HS-27A (cell line): ENCODE results near the gene ASPSCR1.

Experiments
- DNase-seq: peaks from one replicate; pipeline ENCODE4 v3.0.0-alpha.2; 2012; ENCODE audit warnings: low read depth, missing footprints

Gene ASPSCR1

GRCh38 chr17:82041144-82041814, 63.9 kb downstream of the ASPSCR1 start:
- no peak for DNase-seq

- no peak for DNase-seq
Measured at GRCh38 chr17:82042649-82043048, 65.2 kb downstream of the ASPSCR1 start.

GRCh38 chr17:82043507-82043906, 66.1 kb downstream of the ASPSCR1 start:
- no peak for DNase-seq

- no peak for DNase-seq
Measured at GRCh38 chr17:82045936-82046484, 68.6 kb downstream of the ASPSCR1 start.

- DNase-seq, result no peak
Measured at GRCh38 chr17:82046903-82047302, 69.5 kb downstream of the ASPSCR1 start.

GRCh38 chr17:82047379-82047778, 70.0 kb downstream of the ASPSCR1 start:
- no peak for DNase-seq

- no peak for DNase-seq
Measured at GRCh38 chr17:82047914-82048570, 70.6 kb downstream of the ASPSCR1 start.

- DNase-seq, result no peak
Measured at GRCh38 chr17:82048571-82048971, 71.1 kb downstream of the ASPSCR1 start.

- no peak for DNase-seq
Measured at GRCh38 chr17:82049106-82049505, 71.7 kb downstream of the ASPSCR1 start.

- no peak for DNase-seq
Measured at GRCh38 chr17:82049521-82049971, 72.1 kb downstream of the ASPSCR1 start.

GRCh38 chr17:82050152-82050760, 72.8 kb downstream of the ASPSCR1 start:
- no peak for DNase-seq

- DNase-seq, result no peak
Measured at GRCh38 chr17:82050761-82051641, 73.6 kb downstream of the ASPSCR1 start.

GRCh38 chr17:82051776-82052637, 74.6 kb downstream of the ASPSCR1 start, which contains the start of the genes GPS1 and RFNG:
Gene GPS1 (plus strand): TSS chr17:82051898. CDS start chr17:82051932, 34 bp downstream.
Gene RFNG (minus strand): TSS chr17:82051811. CDS start chr17:82051766, 45 bp downstream.
- DNase-seq, result no peak

- no peak for DNase-seq
Measured at GRCh38 chr17:82052638-82053059, 75.2 kb downstream of the ASPSCR1 start.

GRCh38 chr17:82053130-82053529, 75.7 kb downstream of the ASPSCR1 start:
- no peak for DNase-seq

- DNase-seq, result no peak
Measured at GRCh38 chr17:82053556-82054263, 76.3 kb downstream of the ASPSCR1 start.

GRCh38 chr17:82054351-82055022, 77.1 kb downstream of the ASPSCR1 start:
- DNase-seq, result no peak

GRCh38 chr17:82055023-82055964, 77.9 kb downstream of the ASPSCR1 start:
- DNase-seq, result no peak
